Measurements from ENCODE around the gene NBPF10.
"Not testable (repeated sequence)": the region's sequence is repeated elsewhere in the genome, so short reads cannot be mapped to it uniquely, and the experiment has no call there.

Gene NBPF10

GRCh38 chr1:146144465-146144864 is at the start of gene NBPF10:
TSS of gene NBPF10 (minus strand) at chr1:146144804. CDS start at chr1:146144769, 35 bp downstream.
- peak in 1 of 3 donors; percentile 0 for DNase-seq (ENCODE audit: low read depth in 3 of 3, low spot score in 1 of 3)

GRCh38 chr1:146174531-146174930 is 29.9 kb upstream of the NBPF10 start:
- DNase-seq (ENCODE audit: low read depth in 3 of 3, low spot score in 1 of 3), result not testable (repeated sequence)

DNA sequence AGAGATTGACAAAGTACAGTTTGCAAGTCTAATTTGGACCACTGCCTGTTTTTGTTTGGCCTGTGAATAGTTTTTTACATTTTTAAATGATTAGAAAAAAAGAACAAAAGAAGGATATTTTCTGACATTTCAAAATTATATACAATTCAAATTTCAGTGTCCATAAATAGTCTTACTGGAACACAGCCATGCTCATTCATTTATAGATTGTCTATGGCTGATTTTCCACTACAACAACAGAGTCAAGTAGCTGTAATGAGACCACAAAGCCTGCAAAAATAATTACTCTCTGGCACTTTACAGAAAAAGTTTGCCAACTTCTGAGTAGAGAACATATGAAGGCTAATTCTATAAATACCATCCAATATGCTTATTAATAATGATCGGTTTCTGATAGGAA is 23.1 kb upstream of the NBPF10 start:
- not testable (repeated sequence) for DNase-seq (ENCODE audit: low read depth in 3 of 3, low spot score in 1 of 3)

- DNase-seq (ENCODE audit: low read depth in 3 of 3, low spot score in 1 of 3), result not testable (repeated sequence)
Measured at GRCh38 chr1:146167273-146167672, 22.7 kb upstream of the NBPF10 start.
